Measurements from ENCODE around the gene TRIM44. TPM values are rescaled to one million over a fixed set of nuclear protein-coding genes. Genes with fewer than 3 reads are reported as not detected.
"Not testable (repeated sequence)": the region's sequence is repeated elsewhere in the genome, so short reads cannot be mapped to it uniquely, and the experiment has no call there.

TRIM44 gene
- polyA plus RNA-seq, 4 donors: 79.0 to 99.8 (median 95.1) TPM

DNA sequence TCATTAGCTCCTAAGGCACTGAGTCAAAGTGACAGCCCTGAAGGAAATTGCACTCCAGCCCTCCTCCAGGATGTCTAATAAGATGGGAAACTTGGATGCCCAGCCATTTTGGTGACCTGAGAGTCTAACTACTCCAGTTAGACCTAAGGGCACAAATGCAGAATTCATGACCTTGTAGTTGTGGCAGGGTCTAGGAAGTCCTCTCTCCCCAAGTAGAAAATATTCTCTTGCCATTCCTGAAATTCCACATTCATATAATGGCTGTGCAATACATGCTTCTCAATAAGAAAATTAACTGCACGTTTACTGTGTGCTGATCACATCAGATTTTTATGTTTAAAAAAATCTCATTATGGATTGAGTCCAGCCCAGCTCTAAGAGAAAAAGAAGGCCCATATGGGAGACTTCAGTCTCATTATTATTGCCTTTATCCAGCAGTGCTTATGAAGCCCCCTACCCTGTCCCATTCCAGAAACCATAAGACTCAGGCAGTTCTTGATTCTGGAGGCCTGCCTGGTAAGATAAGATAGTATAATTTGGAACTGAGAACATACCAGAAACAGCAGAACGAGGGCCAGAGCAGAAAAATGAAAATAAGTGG is 147.6 kb downstream of the TRIM44 start:
- DNase-seq (ENCODE audit: low read depth in 4 of 4, low spot score in 3 of 4): no peak

DNA sequence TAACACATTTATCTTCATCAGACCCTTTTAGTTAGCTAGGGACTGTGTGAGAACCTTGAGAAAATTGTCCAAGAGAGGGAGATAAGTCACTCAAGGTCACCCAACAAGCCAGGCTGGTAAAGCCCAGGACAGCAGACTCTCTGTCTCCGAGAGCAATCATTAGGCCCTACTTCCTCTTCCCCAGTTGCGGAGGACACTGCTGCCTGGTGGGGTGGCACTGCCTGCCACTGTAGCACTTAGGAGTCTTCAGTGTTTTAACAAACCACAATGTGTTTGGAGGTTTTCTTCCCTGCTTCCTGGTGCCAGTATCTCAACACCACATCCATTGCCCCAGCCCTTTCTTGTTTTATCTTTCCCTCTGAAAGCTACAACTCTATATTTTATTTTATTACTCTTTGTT is 149.2 kb downstream of the TRIM44 start:
- no peak for DNase-seq (ENCODE audit: low read depth in 4 of 4, low spot score in 3 of 4)

DNA sequence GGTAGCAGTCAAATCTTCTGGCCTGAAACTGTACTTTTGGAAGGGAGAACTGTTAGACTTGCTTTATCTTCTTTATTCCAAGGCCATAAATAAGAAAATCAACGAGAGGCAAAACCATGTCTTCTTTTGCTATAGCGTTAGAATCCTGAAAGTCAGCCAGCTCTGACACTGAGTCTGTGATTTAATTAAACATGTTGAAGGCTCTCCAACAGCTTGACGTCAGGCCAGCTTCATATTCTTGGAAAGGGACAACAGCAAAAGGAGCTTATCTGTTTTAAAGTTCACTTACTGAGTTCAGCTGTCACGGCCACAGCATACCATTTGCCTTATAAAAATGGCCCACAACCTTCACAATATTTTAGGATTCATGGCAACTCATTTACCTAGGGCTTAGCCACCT is 150.3 kb downstream of the TRIM44 start:
- DNase-seq (ENCODE audit: low read depth in 4 of 4, low spot score in 3 of 4): peak in 3 of 4 donors; percentile 30 to 54 (median 51)

DNA sequence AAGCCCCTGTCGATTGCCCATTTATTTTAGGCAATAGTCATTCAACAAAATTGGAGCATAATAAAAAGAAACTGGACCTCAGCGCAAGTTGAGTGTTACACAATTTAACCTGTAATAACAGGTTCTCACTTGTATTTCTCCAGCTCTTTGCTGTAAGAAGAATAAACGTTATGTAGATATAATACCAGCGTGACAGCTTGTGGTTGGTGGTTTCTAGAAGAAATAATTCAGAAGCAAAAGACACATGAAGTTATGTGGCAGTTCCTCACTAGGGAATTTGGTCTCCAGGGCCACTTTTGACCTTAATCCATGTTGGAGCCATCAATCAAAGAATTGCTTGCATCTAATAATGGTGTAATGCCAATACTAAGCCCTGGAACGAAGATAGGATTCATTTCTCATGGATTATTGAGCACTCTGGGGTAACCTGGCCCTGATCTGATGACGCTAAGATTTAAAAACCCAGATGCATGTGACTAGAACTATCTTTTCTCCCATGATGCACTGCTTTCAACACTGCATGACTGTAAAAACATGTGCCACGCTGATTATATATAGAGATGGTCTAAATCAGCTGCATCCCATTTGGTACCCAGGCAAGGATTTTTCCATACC is 151.6 kb downstream of the TRIM44 start:
- DNase-seq (ENCODE audit: low read depth in 4 of 4, low spot score in 3 of 4): no peak

DNA sequence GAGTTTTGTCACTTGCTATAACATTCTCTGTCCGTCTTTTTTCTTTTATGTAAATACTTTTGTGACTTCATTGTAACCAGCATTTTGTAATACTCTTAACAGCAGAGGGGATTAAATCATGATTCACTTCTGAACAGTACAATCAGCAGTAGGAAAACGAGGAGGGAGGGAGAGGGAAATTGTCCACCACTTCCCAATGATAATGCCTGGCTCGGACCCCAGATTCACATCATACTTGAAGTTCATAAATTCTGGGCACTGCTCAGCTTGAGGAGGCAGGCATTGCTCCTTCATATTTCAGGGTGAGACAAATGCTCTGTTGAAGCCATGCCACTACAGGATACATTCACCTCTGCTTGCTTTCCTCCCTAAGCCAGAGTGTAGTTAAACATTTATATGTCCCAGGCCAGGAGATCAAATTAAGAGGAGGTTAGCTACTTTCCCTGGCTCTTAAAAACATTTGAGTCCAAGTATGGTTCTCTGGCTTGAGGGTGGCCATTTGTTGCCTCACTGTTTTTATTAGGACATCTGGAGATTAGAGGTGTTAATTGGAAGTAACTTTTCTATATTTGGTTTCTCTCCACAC is 152.2 kb downstream of the TRIM44 start:
- no peak for DNase-seq (ENCODE audit: low read depth in 4 of 4, low spot score in 3 of 4)

DNA sequence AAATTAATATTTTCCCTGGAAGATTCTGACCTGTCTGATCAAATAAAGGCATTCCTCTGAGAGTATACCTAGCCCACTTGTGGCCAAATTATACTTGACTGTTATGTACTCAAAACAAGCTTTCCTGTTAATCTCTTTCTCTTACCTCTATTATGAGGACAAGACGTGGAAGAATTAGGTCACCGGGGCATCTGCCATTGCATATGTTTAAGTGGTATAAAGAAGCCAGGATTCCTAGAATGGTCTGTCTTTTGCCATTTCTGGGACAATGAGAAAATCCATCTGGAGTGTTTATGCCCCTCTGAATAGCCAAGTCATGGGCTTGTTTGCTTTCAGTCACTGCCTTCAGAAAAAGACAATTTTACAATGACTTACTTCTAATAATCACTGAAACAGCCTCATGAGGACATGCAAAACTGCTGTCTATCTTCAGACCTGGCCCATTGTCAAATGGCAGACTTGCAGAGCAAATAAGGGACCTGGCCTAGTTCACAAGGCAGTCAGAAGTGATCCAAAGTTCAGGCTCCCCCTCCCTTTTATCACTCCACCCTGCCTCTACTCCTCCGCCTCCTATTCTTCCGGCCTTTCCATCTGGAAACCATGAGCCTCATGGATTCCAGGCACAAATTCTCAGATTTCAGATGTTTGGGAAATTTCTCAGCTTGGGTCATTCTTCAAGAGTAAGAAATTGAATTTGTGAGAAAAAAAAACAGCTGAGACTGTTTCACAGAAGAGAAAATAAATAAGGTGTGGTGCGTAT is 153.2 kb downstream of the TRIM44 start:
- DNase-seq (ENCODE audit: low read depth in 4 of 4, low spot score in 3 of 4): peak in 2 of 4 donors; percentile 30 to 36

DNA sequence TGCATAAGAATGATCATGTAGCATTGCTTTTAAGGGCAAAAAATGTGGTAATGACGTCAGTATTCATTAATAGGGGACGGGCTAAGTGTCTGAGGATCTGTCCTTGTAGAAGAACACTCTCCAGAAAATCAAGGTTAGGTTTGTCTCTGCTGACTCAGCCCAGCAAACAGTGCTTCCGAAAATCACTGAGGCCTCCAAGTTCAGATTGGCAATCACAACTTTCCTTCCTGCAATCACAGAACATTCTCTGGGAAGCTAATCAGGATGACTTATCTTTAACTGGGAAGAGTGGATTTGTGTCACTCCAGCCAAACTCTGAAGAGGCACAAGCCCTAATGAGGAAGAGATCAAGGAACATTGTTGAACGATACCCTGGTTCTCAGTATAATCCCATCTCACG is 158.0 kb downstream of the TRIM44 start:
- DNase-seq (ENCODE audit: low read depth in 4 of 4, low spot score in 3 of 4): no peak

DNA sequence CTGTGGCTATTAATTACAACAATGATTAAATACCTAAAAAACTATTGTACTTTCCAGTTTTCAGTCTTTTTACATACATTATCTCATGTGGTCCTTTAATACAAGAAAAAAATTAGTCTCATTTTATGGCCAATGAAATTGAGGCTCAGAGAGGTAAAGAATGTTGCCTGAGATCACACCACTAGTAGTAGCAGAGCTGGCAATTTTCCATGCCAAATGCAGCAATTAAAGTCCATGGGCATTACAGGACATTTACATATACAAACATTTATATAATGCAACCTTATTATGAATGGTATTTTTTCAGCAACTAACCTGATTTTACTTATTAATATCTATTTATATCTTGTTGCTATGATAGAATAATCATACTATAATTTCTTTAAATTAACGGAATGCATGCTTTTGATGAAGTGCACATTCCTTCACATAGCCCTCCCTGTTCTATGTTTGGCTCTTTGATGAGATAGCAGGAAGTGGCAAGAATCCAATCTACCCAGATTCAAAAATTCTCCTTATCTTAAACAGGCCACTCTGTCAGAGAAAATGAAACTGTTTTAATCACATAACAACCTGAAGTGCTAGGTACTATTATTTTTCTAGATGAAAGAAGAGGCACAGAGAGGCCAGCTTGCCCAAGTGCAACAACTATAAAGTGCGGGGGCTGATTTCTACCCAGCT is 160.4 kb downstream of the TRIM44 start:
- DNase-seq (ENCODE audit: low read depth in 4 of 4, low spot score in 3 of 4): no peak

DNA sequence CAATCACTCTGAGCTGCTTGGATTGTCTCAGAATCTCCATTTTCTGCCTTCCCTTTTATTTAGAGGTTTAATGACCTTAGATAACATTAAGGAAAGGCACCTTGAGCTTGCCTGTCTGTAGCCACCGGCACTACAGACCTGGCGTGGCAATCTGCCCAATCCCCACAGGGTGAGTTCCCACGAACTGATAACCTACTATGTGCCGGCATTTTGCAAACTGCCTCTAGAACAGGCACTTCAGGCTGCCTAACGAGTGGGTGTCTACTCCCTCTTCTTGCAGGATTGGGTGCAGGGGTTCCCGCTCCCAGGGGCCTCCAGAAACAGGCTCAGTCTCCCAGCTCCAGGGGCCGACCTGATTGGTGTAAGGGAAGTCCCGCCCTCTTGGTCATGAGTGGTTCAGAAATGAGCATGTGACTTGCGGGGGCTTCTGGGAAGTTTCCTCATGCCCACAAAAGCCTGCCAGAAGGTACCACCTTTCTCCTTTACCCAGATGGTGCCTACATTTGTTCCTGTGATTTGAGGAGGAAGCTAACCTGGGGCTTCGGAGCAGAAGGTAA is 161.2 kb downstream of the TRIM44 start:
- DNase-seq (ENCODE audit: low read depth in 4 of 4, low spot score in 3 of 4): no peak

DNA sequence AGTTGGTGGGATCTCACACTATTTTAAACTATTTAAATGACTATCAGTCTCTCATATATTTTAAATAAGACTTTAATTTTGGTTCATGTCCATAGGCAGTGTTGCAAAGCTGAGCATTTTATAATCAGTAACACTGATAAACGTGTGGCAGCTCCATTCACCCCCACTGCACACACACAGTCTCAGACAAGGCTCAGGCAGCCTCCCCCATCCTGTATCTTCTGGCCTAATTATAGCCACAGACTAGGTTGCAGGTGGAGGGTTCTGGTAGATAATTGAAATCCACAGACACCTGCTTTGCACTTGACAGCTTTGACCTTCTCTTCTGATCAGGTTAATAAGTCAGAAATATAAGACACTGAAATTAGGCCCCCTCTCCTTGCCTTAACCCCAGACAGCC is 162.8 kb downstream of the TRIM44 start:
- no peak for DNase-seq (ENCODE audit: low read depth in 4 of 4, low spot score in 3 of 4)

DNA sequence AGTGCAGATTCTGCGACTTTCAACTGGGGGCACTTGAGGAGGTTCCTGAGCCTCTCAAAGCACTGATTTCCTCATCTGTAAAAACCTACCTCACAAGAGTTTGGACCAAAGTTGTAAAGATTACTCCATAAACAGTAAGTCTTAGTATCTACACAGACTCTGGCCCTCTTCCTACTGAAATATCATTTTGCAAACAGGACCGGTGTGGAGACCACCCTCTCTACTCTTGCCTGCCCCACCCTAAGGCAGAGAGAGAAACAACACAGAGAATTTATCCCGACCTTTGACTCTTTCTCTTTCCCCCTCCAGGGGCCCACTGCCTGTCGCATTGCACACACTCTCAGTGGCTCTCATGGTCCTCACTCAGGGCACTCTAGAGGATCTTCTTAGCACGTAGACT is 163.4 kb downstream of the TRIM44 start:
- DNase-seq (ENCODE audit: low read depth in 4 of 4, low spot score in 3 of 4): no peak

DNA sequence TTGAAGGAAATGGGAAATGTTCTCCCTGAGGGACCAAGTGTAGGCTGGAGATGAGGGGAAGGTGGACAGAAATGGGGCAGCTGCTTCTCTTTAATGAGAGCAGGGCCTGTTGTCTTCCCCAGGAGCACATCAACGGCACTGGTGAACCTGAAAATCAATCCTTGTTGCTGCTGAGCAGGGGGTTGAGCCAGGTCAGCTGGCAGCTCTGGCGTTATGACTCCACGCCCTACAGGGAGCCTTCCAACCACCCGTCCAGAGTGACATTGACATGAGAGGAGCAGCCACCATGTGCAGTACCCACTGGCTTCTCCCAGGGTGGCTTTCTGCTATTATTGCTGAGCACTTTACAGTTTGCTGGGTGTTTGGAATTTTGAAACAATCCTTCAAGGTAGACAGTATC is 164.4 kb downstream of the TRIM44 start:
- no peak for DNase-seq (ENCODE audit: low read depth in 4 of 4, low spot score in 3 of 4)

DNA sequence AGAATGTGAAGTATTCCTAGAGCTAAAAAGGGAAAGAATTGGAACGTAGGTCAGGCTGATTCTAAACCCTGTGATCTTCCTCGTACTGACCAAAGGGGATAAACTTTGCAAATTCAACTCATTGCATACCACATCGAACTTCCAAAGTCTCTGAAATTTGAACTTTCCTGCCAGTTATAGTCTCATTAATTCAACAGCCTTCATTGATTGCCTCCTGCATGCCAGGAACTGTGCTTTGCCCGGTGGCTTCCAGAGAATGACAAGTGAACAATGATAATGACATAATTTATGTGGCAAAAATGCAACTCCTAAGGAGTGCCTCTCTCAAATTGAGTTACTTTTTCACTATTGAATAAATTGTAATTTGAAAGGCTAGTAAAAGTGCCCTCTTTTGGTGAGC is 173.6 kb downstream of the TRIM44 start:
- no peak for DNase-seq (ENCODE audit: low read depth in 4 of 4, low spot score in 3 of 4)

DNA sequence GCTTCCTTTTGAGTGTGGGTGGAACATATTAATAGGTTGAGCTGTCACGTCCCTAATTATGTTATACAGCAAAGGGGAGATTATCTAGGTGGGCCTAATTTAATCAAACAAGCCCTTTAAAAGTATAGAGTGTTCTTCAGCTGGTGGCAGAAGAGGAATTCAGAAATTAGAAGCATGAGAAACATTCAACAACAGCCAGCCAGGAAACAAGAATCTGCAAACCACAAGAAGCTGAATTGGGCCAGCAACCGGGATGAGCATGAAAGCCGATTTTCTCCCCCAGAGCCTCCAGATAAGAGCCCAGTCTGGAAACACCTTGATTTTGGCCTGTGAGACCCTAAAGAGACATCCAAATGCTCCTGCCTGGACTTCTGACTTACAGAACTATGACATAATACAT is 175.5 kb downstream of the TRIM44 start:
- no peak for DNase-seq (ENCODE audit: low read depth in 4 of 4, low spot score in 3 of 4)

DNA sequence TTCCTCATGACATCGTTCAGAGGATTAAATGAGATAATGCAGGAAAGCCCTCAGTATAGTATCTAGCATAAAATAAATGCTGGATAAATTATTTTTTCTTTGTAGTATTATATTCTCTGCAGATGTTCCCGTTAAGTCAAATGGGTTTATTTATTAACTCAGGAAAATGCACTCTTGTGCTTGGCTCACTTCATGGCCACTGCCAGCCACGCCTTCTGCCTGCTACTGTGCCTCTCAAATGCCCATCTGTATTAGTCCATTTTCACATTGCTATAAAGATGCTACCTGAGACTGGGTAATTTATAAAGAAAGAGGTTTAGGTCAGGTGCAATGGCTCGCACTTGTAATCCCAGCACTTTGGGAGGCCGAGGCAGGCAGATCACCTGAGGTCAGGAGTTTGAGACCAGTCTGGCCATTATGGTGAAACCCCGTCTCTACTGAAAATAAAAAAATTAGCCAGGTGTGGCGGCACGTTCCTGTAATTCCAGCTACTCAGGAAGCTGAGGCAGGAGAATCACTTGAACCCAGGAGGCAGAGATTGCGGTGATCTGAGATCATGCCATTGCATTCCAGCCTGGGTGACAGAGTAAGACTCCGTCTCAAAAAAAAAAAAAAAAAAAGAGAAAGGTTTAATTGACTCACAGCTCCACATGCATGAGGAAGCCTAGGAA is 176.3 kb downstream of the TRIM44 start:
- not testable (repeated sequence) for DNase-seq (ENCODE audit: low read depth in 4 of 4, low spot score in 3 of 4)

DNA sequence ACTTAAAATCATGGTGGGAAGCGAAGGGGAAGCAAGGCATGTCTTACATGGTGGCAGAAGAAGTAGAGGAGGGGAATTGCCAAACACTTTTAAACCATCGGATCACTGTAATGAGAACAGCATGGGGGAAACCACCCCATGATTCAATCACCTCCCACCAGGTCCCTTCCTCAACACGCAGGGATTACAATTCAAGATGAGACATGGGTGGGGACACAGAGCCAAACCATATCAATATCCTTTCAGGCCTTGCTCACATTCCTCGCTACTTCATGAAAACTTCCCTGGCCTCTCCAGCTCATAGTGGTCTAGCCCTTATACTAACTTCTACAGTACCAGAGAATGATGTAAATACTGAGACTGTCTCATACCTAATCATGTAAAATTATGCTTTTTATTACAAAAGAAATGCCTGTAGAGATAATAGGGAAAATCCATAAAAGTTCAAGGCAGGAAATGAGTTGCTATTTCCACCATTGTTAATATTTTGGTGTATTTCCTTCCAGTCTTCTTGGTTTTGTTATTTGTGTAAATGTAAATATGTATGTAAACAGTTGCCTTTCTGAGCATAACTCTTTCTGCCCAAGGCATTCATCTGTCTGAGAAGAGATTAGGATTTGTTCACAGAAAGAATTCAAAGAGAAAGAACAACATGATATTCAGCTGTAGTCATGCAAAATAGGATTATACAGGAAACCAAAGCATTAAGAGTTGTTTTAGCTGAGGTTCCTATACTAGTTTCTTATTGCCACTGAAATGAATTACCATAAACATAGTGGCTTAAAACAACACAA is 177.0 kb downstream of the TRIM44 start:
- DNase-seq (ENCODE audit: low read depth in 4 of 4, low spot score in 3 of 4): no peak

DNA sequence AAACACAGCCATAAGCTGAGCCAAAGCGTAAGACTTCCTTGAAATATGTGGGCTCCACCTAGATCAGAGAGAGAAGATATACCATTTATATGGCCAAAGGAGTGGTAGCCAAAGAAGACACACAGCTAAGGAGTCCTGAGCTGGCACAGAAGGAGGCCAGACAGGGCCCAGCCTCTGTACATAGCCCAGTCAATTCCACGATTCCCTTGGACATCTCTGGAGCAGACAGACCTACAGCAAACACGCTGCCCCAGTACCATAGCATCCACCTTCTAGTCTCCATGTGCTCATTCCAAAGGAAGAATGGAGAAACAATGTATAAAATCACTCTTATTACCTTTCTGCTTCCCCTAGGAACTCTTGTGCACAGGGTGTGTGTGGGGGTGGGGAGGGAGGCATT is 179.2 kb downstream of the TRIM44 start:
- no peak for DNase-seq (ENCODE audit: low read depth in 4 of 4, low spot score in 3 of 4)

DNA sequence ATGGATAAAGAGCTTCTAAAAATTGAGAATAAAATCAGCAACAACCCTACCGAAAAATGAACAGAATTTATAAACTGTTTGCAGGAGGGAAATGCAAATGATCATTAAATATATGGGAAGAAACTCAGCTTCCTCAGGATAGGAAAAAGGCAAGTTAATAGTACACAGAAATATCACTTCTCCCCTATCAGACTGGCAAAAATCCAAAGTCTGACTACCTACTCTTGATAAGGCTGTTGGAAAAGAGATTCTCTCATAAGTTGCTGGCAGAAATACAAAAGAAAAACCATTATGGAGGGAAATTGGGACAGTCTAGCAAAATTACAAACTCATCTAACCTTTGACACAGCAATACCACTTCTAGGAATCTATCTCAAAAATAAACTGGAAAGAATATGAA is 180.4 kb downstream of the TRIM44 start:
- no peak for DNase-seq (ENCODE audit: low read depth in 4 of 4, low spot score in 3 of 4)

DNA sequence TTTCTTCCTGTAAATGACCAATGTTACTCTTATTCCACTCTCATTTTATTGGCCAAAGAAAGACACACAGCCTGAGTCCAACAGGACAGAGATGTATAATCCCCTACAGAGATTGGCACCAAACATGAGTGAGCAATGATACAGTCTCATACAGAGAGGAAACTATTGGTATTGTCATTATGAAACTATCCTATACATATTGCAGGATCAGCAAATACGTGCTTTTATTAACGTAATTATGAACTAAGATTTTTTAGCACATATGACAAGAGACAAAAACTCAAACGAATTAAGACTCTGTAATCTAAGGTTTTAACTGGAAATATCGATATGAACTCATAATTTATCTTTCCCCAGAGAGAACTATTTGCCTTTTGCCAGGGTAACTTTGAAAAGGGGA is 182.0 kb downstream of the TRIM44 start:
- no peak for DNase-seq (ENCODE audit: low read depth in 4 of 4, low spot score in 3 of 4)

All from right renal pelvis (tissue), 4 donors.